Measurements from ENCODE around the gene NKRF. TPM values are rescaled to one million over a fixed set of nuclear protein-coding genes. Genes with fewer than 3 reads are reported as not detected.

NKRF gene
- total and polyA plus RNA-seq, 9 of the 15 experiments (the other 6 are each of a cell fraction or from before 2014, with no cell fraction given) = 8.9 to 31.9 (median 19.0) TPM

DNA sequence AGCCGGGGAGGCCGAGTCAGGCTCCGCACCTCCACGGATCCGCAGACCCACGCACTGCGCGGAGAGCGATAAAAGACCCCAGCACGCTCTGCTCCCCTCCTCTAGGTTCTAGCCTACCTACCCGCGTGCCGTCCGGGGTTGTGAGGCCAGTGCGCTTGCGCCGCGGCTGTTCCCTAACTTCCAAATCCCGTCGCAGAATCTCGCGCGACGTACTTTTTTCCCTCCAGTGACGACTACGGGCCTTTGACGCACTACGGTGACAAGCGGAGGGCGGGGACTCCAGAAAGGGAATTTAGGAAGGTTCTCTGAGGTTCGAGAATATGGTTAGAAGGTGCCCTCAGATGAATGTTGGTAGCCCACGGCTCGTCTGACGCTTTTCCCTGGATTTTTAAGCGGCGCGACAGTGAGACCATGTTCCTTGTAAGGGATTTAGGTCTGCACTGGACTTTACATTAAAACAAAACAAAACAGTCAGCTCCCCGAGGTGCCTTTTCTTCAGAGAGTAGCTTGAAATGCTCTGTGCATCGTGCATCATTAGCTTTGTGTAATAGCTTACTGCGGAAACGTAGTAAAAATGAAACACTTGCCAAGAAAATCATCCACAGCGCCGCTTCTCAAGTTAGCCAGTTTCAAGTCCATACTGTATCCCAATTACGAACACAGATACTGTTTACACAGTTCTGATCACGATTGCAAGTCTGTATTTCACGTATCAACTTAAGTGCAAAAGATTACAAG lies at the start of gene NKRF (continued):
- TF ChIP-seq, protein P1, sequence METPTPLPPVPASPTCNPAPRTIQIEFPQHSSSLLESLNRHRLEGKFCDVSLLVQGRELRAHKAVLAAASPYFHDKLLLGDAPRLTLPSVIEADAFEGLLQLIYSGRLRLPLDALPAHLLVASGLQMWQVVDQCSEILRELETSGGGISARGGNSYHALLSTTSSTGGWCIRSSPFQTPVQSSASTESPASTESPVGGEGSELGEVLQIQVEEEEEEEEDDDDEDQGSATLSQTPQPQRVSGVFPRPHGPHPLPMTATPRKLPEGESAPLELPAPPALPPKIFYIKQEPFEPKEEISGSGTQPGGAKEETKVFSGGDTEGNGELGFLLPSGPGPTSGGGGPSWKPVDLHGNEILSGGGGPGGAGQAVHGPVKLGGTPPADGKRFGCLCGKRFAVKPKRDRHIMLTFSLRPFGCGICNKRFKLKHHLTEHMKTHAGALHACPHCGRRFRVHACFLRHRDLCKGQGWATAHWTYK (CRISPR knock-in tag; IDR thresholded peaks at IDR 0.05) = peak; percentile 28; the same call in 1 of the 2 replicates
- TF ChIP-seq ZNF134 (CRISPR knock-in tag; conservative IDR thresholded peaks at IDR 0.05) (no peak), TAF1 (IDR thresholded peaks at IDR 0.05; ENCODE audit: control insufficient read depth, extremely low read depth, insufficient read depth, low read length, severe bottlenecking) (peak; percentile 87), HDAC1 (IDR thresholded peaks at IDR 0.05) (peak in 1 of 2 experiments; percentile 50; a peak in 1 of 4 replicates), CHD2 (IDR thresholded peaks at IDR 0.05; ENCODE audit: low read depth, low read length) (peak; percentile 98), RBFOX2 (IDR thresholded peaks at IDR 0.05; ENCODE audit: low read depth, low read length) (peak; percentile 93), POLR2A (conservative IDR thresholded peaks at IDR 0.05) (peak; percentile 96), MAFF (IDR thresholded peaks at IDR 0.05; ENCODE audit: low read length) (peak; percentile 40; the same call in 1 of the 2 replicates)
- TF ChIP-seq, protein P2, sequence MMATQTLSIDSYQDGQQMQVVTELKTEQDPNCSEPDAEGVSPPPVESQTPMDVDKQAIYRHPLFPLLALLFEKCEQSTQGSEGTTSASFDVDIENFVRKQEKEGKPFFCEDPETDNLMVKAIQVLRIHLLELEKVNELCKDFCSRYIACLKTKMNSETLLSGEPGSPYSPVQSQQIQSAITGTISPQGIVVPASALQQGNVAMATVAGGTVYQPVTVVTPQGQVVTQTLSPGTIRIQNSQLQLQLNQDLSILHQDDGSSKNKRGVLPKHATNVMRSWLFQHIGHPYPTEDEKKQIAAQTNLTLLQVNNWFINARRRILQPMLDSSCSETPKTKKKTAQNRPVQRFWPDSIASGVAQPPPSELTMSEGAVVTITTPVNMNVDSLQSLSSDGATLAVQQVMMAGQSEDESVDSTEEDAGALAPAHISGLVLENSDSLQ (IDR thresholded peaks at IDR 0.05) = peak; percentile 85
- TF ChIP-seq, protein P3, sequence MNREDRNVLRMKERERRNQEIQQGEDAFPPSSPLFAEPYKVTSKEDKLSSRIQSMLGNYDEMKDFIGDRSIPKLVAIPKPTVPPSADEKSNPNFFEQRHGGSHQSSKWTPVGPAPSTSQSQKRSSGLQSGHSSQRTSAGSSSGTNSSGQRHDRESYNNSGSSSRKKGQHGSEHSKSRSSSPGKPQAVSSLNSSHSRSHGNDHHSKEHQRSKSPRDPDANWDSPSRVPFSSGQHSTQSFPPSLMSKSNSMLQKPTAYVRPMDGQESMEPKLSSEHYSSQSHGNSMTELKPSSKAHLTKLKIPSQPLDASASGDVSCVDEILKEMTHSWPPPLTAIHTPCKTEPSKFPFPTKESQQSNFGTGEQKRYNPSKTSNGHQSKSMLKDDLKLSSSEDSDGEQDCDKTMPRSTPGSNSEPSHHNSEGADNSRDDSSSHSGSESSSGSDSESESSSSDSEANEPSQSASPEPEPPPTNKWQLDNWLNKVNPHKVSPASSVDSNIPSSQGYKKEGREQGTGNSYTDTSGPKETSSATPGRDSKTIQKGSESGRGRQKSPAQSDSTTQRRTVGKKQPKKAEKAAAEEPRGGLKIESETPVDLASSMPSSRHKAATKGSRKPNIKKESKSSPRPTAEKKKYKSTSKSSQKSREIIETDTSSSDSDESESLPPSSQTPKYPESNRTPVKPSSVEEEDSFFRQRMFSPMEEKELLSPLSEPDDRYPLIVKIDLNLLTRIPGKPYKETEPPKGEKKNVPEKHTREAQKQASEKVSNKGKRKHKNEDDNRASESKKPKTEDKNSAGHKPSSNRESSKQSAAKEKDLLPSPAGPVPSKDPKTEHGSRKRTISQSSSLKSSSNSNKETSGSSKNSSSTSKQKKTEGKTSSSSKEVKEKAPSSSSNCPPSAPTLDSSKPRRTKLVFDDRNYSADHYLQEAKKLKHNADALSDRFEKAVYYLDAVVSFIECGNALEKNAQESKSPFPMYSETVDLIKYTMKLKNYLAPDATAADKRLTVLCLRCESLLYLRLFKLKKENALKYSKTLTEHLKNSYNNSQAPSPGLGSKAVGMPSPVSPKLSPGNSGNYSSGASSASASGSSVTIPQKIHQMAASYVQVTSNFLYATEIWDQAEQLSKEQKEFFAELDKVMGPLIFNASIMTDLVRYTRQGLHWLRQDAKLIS (CRISPR knock-in tag; IDR thresholded peaks at IDR 0.05) = 0 out of 2 replicates have a peak, but pooled peaks have one; percentile 53
- TF ChIP-seq, protein P4, sequence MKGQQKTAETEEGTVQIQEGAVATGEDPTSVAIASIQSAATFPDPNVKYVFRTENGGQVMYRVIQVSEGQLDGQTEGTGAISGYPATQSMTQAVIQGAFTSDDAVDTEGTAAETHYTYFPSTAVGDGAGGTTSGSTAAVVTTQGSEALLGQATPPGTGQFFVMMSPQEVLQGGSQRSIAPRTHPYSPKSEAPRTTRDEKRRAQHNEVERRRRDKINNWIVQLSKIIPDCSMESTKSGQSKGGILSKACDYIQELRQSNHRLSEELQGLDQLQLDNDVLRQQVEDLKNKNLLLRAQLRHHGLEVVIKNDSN (CRISPR knock-in tag; IDR thresholded peaks at IDR 0.05) = peak; percentile 47; the same call in 1 of the 2 replicates
- TF ChIP-seq, protein P5, sequence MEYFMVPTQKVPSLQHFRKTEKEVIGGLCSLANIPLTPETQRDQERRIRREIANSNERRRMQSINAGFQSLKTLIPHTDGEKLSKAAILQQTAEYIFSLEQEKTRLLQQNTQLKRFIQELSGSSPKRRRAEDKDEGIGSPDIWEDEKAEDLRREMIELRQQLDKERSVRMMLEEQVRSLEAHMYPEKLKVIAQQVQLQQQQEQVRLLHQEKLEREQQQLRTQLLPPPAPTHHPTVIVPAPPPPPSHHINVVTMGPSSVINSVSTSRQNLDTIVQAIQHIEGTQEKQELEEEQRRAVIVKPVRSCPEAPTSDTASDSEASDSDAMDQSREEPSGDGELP (CRISPR knock-in tag; IDR thresholded peaks at IDR 0.05; ENCODE audit: borderline replicate concordance) = peak; percentile 67; the same call in 1 of the 2 replicates
- TF ChIP-seq, protein P6, sequence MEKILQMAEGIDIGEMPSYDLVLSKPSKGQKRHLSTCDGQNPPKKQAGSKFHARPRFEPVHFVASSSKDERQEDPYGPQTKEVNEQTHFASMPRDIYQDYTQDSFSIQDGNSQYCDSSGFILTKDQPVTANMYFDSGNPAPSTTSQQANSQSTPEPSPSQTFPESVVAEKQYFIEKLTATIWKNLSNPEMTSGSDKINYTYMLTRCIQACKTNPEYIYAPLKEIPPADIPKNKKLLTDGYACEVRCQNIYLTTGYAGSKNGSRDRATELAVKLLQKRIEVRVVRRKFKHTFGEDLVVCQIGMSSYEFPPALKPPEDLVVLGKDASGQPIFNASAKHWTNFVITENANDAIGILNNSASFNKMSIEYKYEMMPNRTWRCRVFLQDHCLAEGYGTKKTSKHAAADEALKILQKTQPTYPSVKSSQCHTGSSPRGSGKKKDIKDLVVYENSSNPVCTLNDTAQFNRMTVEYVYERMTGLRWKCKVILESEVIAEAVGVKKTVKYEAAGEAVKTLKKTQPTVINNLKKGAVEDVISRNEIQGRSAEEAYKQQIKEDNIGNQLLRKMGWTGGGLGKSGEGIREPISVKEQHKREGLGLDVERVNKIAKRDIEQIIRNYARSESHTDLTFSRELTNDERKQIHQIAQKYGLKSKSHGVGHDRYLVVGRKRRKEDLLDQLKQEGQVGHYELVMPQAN (IDR thresholded peaks at IDR 0.05; ENCODE audit: borderline replicate concordance) = 0 out of 2 replicates have a peak, but pooled peaks have one; percentile 37
- TF ChIP-seq, protein P7, sequence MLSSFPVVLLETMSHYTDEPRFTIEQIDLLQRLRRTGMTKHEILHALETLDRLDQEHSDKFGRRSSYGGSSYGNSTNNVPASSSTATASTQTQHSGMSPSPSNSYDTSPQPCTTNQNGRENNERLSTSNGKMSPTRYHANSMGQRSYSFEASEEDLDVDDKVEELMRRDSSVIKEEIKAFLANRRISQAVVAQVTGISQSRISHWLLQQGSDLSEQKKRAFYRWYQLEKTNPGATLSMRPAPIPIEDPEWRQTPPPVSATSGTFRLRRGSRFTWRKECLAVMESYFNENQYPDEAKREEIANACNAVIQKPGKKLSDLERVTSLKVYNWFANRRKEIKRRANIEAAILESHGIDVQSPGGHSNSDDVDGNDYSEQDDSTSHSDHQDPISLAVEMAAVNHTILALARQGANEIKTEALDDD (IDR thresholded peaks at IDR 0.05) = no peak
